Activated CD4-positive, alpha-beta memory T cell treated with anti-CD3 and anti-CD28 coated beads for 36 hours (primary cell): Measurements from ENCODE around the gene SPATA9. TPM values are rescaled to one million over a fixed set of nuclear protein-coding genes. Genes with fewer than 3 reads are reported as not detected.
"Not testable (repeated sequence)": the region's sequence is repeated elsewhere in the genome, so short reads cannot be mapped to it uniquely, and the experiment has no call there.

ENCODE experiments used
- CTCF ChIA-PET: fragments of 350-600 bp; sonication (Branson Sonifier 250); formaldehyde crosslinking; loops from one replicate; lab custom pipeline; 2021; ENCODE audit warnings: antibody characterized with exemption, inconsistent platforms; lab: Charles Lee
- POLR2A ChIA-PET: fragments of 350-600 bp; sonication (Branson Sonifier 250); formaldehyde crosslinking; loops from one replicate; lab custom pipeline; 2021; ENCODE audit warnings: antibody characterized with exemption; lab: Charles Lee
- DNase-seq: peaks from one replicate; pipeline ENCODE4 v3.0.0-alpha.2; 2020
- H3K27ac Mint-ChIP-seq: one replicate; pipeline ENCODE4 v1.8.0; 2021; ENCODE audit warnings: mixed read lengths
- H3K27me3 Mint-ChIP-seq: one replicate; pipeline ENCODE4 v1.8.0; 2021; ENCODE audit warnings: mixed read lengths
- H3K36me3 Mint-ChIP-seq: one replicate; pipeline ENCODE4 v1.8.0; 2021; ENCODE audit warnings: mixed read lengths
- H3K4me1 Mint-ChIP-seq: one replicate; pipeline ENCODE4 v1.8.0; 2021; ENCODE audit warnings: low read depth, mixed read lengths
- H3K4me3 Mint-ChIP-seq: one replicate; pipeline ENCODE4 v1.8.0; 2021; ENCODE audit warnings: mild to moderate bottlenecking, mixed read lengths
- H3K9me3 Mint-ChIP-seq: one replicate; pipeline ENCODE4 v1.8.0; 2021; ENCODE audit warnings: mixed read lengths
- intact Hi-C: fragments of 100-400 bp; cut with micrococcal nuclease; formaldehyde crosslinking; loops from one replicate; pipeline ENCODE4 v1.15.1; 2023
- total RNA-seq, 2 experiments: library from RNA; stranded (reverse); gene quantifications; one replicate each; pipeline ENCODE4 v1.2.3, GENCODE V29; 2021

Gene SPATA9
- total RNA-seq, 2 experiments from 2014 or later, result not detected

DNA sequence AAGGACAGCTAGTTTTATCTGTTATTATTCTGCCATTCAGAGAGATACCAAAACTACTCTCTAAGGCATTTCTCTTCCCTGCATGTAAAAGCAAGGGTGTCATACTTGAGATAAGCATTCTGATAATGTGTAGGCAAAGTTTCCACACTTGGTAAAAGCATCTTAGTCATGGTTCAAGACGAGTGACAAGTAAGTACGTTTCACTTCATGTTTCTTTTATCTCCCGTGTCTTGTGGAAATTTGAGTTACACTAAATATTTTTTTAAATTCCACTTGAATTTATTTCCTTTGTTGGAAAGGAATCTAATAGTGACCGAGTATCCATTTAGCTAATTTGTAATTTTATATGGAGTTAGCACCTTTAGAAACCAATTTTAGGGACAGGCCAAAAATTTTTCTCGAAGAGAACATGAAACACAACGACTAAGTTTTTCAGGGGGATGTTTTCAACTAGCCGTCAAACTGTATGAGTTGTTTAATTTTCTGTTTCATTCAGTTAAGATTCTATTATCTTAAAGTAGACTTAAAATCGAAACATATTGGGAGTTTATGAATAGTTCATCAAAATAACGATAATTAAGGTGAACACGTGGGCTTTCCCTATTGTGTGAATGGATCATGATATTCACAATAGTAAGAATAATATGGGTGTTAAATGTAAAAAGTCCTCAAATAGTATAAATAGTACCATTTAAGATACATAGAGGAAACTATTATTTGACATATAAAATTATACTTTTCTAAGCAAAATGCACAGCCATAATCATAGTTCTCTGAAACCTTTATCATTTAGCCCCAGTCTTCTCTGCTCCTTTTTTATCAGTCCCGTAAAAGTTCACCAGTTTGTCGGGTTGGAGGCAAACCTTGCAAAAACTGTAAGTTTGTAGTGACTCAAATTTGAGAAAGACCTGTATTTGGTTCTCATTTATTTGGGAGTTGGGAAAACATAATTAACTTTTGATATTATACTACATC is 34.6 kb downstream of the SPATA9 start:
- ChIA-PET CTCF (interaction anchor here (1.5 to 6.9 kb wide), 5 partner anchors 16 to 171 kb away, joined by 7 to 56 read pairs (median 8); partner anchors contain the start of gene GPR150), POLR2A (interaction anchor here (1.8 to 2.4 kb wide), 2 partner anchors 17 to 214 kb away, joined by 7 to 16 read pairs; no protein-coding TSS in a partner anchor)
- Mint-ChIP-seq H3K36me3 (no peaks in the 10 kb centered on the region), H3K27ac (peak overlapping the region; percentile 77), H3K4me3 (peak overlapping the region; percentile 63), H3K27me3 (no peaks in the 10 kb centered on the region), H3K4me1 (peaks cover 25% of the 10 kb centered on the region), H3K9me3 (no peaks in the 10 kb centered on the region)
- intact Hi-C loops, result loop anchor here (1.0 to 5.0 kb wide), 10 partner anchors 71 to 1054 kb away; partner anchors contain the start of gene CAST
- no peak for DNase-seq

DNA sequence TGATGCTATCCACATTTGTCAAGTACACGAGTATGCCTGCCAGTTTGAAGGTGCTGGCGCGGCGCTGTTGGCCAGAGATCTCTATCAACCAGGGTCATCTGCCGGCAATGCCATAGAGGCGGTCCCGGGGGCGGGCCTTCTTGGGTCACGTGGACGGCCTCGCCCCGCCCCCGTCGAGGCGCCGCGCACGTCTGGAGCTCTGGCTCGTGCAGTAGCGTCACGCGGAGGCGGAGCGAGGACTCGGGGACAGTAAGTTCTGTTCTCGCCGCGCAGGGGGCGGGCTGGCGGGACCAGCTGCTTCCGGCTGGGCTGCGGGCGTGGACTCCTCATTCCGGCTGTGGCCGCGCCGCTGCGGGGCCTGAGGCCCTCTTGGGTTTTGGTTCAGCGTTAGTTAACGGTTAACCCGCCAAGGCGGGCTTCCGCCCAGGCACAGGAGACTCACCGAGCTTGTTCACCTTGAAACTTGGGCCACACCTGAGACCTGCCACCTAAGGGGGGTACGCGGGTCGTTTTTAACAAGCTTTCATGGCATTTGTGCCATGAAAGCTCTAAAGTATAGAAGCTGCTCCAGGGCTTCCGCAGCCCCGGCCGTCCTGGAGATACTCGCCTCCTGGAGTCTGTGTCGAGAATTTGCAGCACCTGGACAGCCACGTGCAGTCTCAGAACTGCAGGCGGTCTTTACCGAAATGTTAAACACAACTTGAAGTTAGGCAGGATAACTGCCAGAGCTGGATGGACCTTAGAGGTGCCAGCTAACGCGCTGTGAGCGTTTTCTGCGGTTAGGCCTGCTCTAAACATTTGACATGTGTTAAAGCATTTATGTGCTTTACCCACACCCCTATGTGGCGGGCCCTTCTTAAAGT is 36.0 kb downstream of the SPATA9 start, which contains the start of gene RFESD:
RFESD (plus strand) TSS at position 209 of the 863 bp plus-strand sequence. CDS start 5,495 bp downstream, outside the sequence.
- POLR2A ChIA-PET, result interaction anchor here (0.6 to 2.4 kb wide), 11 partner anchors 9 to 1056 kb away, joined by 3 to 16 read pairs (median 5); partner anchors contain the start of genes ARSK, GPR150 and SKIC3
- Mint-ChIP-seq H3K27ac (peak within 1 kb of the TSS; percentile 89), H3K27me3 (no peaks in the 10 kb centered on the region), H3K36me3 (no peaks in the 10 kb centered on the region), H3K9me3 (no peaks in the 10 kb centered on the region), H3K4me1 (peaks cover 25% of the 10 kb centered on the region), H3K4me3 (peak within 1 kb of the TSS; percentile 78)
- CTCF ChIA-PET, result interaction anchor here (0.7 to 6.9 kb wide), 10 partner anchors 15 to 197 kb away, joined by 3 to 56 read pairs (median 6); partner anchors contain the start of genes ARSK, GPR150 and SKIC3
- peak; percentile 98 for DNase-seq
- intact Hi-C loops, result loop anchor here (1.0 to 5.0 kb wide), 14 partner anchors 14 to 1056 kb away; partner anchors contain the start of genes ARSK and CAST

DNA sequence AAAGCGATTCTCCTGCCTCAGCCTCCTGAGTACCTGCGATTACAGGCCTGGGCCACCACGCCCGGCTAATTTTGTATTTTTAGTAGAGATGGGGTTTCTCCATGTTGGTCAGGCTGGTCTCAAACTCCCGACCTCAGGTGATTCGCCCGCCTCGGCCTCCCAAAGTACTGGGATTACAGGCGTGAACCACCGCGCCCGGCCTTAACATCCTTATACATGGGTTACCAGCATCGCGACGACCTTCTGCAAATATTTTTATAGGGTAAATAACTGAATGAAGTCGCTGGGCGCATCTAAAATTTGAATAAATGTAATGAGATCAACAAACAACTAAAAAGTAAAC is 36.6 kb downstream of the SPATA9 start:
- DNase-seq, H3K27me3 Mint-ChIP-seq, H3K9me3 Mint-ChIP-seq, H3K36me3 Mint-ChIP-seq: not testable (repeated sequence)
- ChIA-PET CTCF (interaction anchor here (0.7 to 6.9 kb wide), 10 partner anchors 17 to 203 kb away, joined by 3 to 56 read pairs (median 6); partner anchors contain the start of genes ARSK, GPR150 and SKIC3), POLR2A (interaction anchor here (0.7 to 2.4 kb wide), 7 partner anchors 15 to 216 kb away, joined by 3 to 16 read pairs (median 5); partner anchors contain the start of genes ARSK, GPR150 and SKIC3)
- Mint-ChIP-seq H3K4me3 (peak overlapping the region; percentile 78), H3K27ac (peak overlapping the region; percentile 74), H3K4me1 (peaks cover 25% of the 10 kb centered on the region)
- intact Hi-C loops, result loop anchor here (1.0 to 5.0 kb wide), 12 partner anchors 14 to 1056 kb away; partner anchors contain the start of genes ARSK and CAST

DNA sequence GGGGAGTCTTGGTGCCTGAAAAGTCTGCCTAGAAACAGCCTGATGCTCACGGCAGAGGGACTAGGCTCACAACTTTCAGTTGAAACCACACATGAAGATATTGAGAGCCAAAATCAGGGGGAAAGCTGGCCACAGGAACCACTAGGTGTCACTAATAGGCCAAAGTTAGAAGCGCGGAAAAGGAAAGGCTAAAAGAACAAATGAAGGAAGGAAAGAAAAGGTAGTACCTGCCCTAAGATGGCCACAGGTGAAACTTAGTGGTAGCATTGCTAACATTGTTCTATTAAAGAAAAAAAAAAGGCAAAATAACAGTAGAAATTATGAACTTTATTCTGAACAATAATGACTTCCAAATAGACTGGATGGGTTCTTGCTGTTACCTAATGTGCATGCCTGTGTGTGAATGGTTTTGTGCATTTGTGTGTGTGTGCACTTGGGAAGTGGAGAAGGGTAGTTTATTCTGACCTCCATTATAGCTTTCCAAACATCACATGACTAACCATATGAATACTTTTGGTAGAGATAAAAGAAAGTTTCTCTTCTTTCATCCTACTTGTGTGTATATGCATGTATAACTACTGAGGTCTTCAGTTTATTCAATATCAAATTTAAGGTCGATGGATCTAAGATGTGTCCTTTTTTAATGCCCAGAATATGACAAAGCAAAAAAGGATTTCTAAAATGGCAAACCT is 38.3 kb downstream of the SPATA9 start:
- H3K9me3 Mint-ChIP-seq, result no peaks in the 10 kb centered on the region
- H3K4me3 Mint-ChIP-seq, result no peak overlapping the region
- intact Hi-C loops, result loop anchor here (1.0 to 5.0 kb wide), 5 partner anchors 137 to 1058 kb away; no protein-coding TSS in a partner anchor
- H3K4me1 Mint-ChIP-seq, result peaks cover 23% of the 10 kb centered on the region
- H3K27ac Mint-ChIP-seq, result peak overlapping the region; percentile 31
- H3K27me3 Mint-ChIP-seq, result peaks cover 1% of the 10 kb centered on the region
- no peaks in the 10 kb centered on the region for H3K36me3 Mint-ChIP-seq
- CTCF ChIA-PET, result interaction anchor here (0.7 to 6.9 kb wide), 17 partner anchors 9 to 653 kb away, joined by 3 to 56 read pairs (median 5); partner anchors contain the start of gene GLRX
- POLR2A ChIA-PET, result interaction anchor here (1.0 kb wide), 1 partner anchor 12 kb away, joined by 3 read pairs; no protein-coding TSS in a partner anchor
- peak; percentile 70 for DNase-seq

DNA sequence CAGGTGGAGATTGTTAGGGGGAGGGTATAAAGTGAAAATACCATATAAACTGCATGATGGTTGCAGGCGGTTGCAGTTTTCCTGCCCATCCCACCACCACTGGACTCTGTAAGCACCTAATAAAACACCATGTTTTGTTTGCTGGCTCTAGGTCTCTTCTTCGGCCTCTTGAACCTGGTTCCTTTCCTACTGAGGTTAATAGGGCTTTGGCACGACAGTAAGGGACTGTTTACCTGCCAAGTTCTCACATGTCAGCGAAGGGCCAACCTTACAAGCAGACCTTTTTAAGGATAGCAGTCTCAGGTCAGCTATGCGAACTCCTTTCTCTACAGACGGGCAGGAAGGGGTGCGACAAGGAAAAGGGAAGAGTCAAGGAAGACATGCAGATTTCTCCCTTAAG is 39.6 kb downstream of the SPATA9 start:
- intact Hi-C loops, result no loop called here
- H3K27me3 Mint-ChIP-seq, result peaks cover 2% of the 10 kb centered on the region
- peaks cover 17% of the 10 kb centered on the region for H3K4me1 Mint-ChIP-seq

DNA sequence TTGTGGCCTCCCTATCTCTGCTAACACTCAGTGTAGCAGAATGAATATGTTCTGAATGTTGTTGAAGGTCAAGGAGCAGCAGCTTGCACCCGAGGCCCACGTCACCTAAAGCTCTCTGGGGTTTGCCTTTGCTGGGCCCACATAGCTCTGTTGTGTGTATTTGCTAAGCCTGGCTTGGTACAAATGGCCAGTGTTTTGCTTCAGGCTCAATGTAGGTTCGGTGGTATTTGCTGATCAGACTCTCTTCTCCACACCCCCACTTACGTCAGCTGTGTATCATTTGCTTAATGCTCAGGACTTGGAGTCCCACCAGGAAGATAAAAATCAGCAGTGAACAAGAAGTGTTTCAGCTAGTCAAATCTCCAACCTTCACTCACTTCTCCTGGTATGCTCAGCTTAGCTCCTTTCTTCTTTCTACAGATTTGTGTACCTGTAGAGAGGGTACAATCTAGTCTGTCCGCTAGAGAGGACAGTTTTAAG is 41.0 kb downstream of the SPATA9 start:
- Mint-ChIP-seq H3K27ac (no peak overlapping the region), H3K4me1 (peaks cover 10% of the 10 kb centered on the region), H3K4me3 (no peak overlapping the region), H3K9me3 (no peaks in the 10 kb centered on the region), H3K36me3 (no peaks in the 10 kb centered on the region), H3K27me3 (peaks cover 2% of the 10 kb centered on the region)
- DNase-seq, result no peak
- POLR2A ChIA-PET, result no interaction called here
- intact Hi-C loops, result no loop called here
- CTCF ChIA-PET, result interaction anchor here (1.2 to 6.9 kb wide), 4 partner anchors 9 to 140 kb away, joined by 3 to 56 read pairs (median 6); no protein-coding TSS in a partner anchor

More for the DNA sequence above, 39.6 kb downstream of the SPATA9 start:
- Mint-ChIP-seq H3K27ac (no peak overlapping the region), H3K9me3 (no peaks in the 10 kb centered on the region), H3K36me3 (no peaks in the 10 kb centered on the region), H3K4me3 (no peak overlapping the region)
- ChIA-PET CTCF (interaction anchor here (1.1 to 6.9 kb wide), 6 partner anchors 8 to 204 kb away, joined by 4 to 56 read pairs (median 6); no protein-coding TSS in a partner anchor), POLR2A (no interaction called here)
- DNase-seq, result no peak

DNA sequence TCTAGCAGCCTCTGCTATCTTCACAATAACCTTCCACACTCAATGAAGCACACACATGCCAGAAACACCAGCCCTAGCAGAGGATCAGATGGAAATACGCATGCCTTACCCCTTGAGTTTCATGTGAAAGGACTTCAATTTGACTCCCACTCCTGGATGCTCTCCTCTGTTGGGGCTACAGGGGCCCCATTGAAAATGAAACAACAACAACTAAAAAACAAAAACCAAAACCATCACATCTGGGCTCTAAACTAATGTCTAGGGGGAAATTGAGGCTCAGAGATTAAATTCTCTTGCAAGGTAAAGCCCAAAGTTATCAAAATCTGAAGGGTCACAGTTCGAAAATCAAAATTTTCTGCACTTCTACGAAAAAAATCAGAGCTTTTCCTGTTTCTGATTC is 44.2 kb downstream of the SPATA9 start:
- Mint-ChIP-seq H3K27me3 (peaks cover 2% of the 10 kb centered on the region), H3K4me3 (no peak overlapping the region), H3K4me1 (peaks cover under 1% of the 10 kb centered on the region), H3K36me3 (no peaks in the 10 kb centered on the region), H3K27ac (no peak overlapping the region), H3K9me3 (no peaks in the 10 kb centered on the region)
- DNase-seq, result no peak
- POLR2A ChIA-PET, result no interaction called here
- CTCF ChIA-PET, result no interaction called here
- intact Hi-C loops, result no loop called here

DNA sequence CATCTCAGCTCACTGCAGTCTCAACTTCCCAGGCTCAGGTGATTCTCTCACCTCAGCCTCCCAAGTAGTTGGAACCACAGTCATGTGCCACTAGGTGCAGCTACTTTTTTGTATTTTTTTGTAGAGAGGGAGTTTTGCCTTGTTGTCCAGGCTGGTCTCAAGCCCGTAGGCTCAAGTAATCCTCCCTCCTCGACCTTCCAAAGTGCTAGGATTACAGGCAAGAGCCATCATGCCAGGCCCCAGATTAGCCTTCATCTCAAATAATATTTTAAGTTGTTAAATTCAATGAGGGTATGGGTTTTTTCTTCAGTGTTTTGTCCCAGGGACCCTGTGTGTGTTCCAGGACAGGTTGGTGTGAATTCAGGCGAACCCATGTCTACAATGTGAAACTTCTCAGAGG is 48.7 kb downstream of the SPATA9 start:
- Mint-ChIP-seq H3K27me3 (no peaks in the 10 kb centered on the region), H3K4me1 (peaks cover 22% of the 10 kb centered on the region), H3K27ac (no peak overlapping the region), H3K36me3 (peaks cover 4% of the 10 kb centered on the region), H3K9me3 (peaks cover 6% of the 10 kb centered on the region), H3K4me3 (no peak overlapping the region)
- ChIA-PET POLR2A (no interaction called here), CTCF (interaction anchor here (0.9 kb wide), 1 partner anchor 11 kb away, joined by 3 read pairs; no protein-coding TSS in a partner anchor)
- DNase-seq, result no peak
- intact Hi-C loops, result loop anchor here (5.0 kb wide), 1 partner anchor 1028 kb away; the partner anchor contains the start of gene CAST

DNA sequence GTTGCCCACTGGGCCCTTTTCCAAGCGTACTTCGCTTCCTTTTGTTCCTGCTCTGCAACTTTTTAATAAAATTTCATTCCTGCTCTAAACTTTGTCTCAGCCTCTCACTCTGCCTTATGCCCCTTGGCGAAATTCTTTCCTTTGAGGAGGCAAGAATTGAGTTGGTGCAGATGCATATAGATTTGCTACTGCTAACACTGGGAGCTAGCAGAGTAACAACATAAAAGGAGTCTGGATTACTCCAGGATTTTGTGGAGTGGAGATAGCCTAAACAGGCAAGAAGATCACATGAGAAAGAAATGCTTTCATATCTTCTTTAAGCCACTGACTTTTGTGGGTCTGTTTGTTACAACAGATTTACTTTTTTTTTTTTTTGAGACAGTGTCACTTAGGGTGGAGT is 49.1 kb downstream of the SPATA9 start:
- POLR2A ChIA-PET, result no interaction called here
- Mint-ChIP-seq H3K4me3 (no peak overlapping the region), H3K36me3 (peaks cover 4% of the 10 kb centered on the region), H3K27ac (no peak overlapping the region), H3K27me3 (no peaks in the 10 kb centered on the region), H3K9me3 (peaks cover 6% of the 10 kb centered on the region), H3K4me1 (peaks cover 22% of the 10 kb centered on the region)
- CTCF ChIA-PET, result interaction anchor here (0.9 kb wide), 1 partner anchor 11 kb away, joined by 3 read pairs; no protein-coding TSS in a partner anchor
- no peak for DNase-seq
- intact Hi-C loops, result loop anchor here (5.0 kb wide), 1 partner anchor 1029 kb away; the partner anchor contains the start of gene CAST

DNA sequence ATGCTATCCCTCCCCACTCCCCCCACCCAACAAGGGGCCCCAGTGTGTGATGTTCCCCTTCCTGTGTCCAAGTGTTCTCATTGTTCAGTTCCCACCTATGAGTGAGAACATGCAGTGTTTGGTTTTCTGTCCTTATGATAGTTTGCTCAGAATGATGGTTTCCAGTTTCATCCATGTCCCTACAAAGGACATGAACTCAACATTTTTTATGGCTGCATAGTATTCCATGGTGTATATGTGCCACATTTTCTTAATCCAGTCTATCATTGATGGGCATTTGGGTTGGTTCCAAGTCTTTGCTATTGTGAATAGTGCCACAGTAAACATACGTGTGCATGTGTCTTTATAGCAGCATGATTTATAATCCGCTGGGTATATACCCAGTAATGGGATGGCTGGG is 49.8 kb downstream of the SPATA9 start:
- H3K27ac Mint-ChIP-seq, result peak overlapping the region; percentile 42
- H3K4me3 Mint-ChIP-seq, H3K36me3 Mint-ChIP-seq, H3K9me3 Mint-ChIP-seq, DNase-seq, H3K27me3 Mint-ChIP-seq: not testable (repeated sequence)
- intact Hi-C loops, result loop anchor here (1.0 to 5.0 kb wide), 5 partner anchors 11 to 1029 kb away; partner anchors contain the start of genes ARSK, CAST and RFESD
- H3K4me1 Mint-ChIP-seq, result peaks cover 22% of the 10 kb centered on the region
- POLR2A ChIA-PET, result interaction anchor here (1.7 to 2.5 kb wide), 3 partner anchors 10 to 78 kb away, joined by 5 to 16 read pairs (median 9); partner anchors contain the start of genes ARSK, RFESD and SKIC3
- CTCF ChIA-PET, result interaction anchor here (1.0 to 1.9 kb wide), 3 partner anchors 10 to 148 kb away, joined by 3 to 16 read pairs (median 4); no protein-coding TSS in a partner anchor
